IMR-90 (cell line): ENCODE measurements around the gene TTLL11. TPM values are rescaled to one million over a fixed set of nuclear protein-coding genes. Genes with fewer than 3 reads are reported as not detected.

Source experiments
- ATAC-seq: fragments of 200-7000 bp; cut with Tn5 transposase; 2 replicates; pipeline ENCODE4 v1.9.1; 2020; ENCODE audit warnings: low read depth, mild to moderate bottlenecking, moderate library complexity
- BruUV-seq: library from RNA; stranded (reverse); fragments of 400-500 nt; replicated peaks from 2 replicates; lab custom pipeline; 2021; lab: Mats Ljungman, UMichigan
- CTCF ChIA-PET: fragments of 300-600 bp; formaldehyde crosslinking; extraction: SDS; loops from one replicate; lab custom pipeline; 2021; ENCODE audit warnings: antibody characterized with exemption; lab: Yijun Ruan, JAX
- POLR2A ChIA-PET: fragments of 300-600 bp; sonication (Branson Sonifier 250); formaldehyde crosslinking; loops from one replicate; lab custom pipeline; 2022; ENCODE audit warnings: antibody characterized with exemption; ENCODE audit not compliant: unreplicated experiment; lab: Charles Lee
- DNase-seq: peaks from one replicate; pipeline ENCODE4 v3.0.0; 2013
- H2AFZ ChIP-seq: replicated peaks from 2 replicates; pipeline ENCODE3; 2013; ENCODE audit warnings: low read length, mild to moderate bottlenecking; ENCODE audit not compliant: poor library complexity
- H2AK5ac ChIP-seq: 2 replicates; pipeline ENCODE4 v1.6.1; 2013; ENCODE audit warnings: low read depth, low read length, inconsistent platforms
- H2AK9ac ChIP-seq: replicated peaks from 2 replicates; pipeline ENCODE3; 2013; ENCODE audit warnings: mild to moderate bottlenecking, low read depth, low read length, moderate library complexity; ENCODE audit not compliant: poor library complexity
- H2BK120ac ChIP-seq: 2 replicates; pipeline ENCODE4 v1.6.1; 2013; ENCODE audit warnings: low read depth, low read length, inconsistent platforms
- H2BK15ac ChIP-seq: 3 replicates; pipeline ENCODE4 v1.6.1; 2013; ENCODE audit warnings: low read depth, low read length, inconsistent platforms
- H2BK20ac ChIP-seq: 2 replicates; pipeline ENCODE4 v1.6.1; 2013; ENCODE audit warnings: low read depth, mild to moderate bottlenecking, inconsistent platforms, low read length, moderate library complexity
- H2BK5ac ChIP-seq: 2 replicates; pipeline ENCODE4 v1.6.1; 2013; ENCODE audit warnings: mild to moderate bottlenecking, low read depth, low read length, inconsistent platforms; ENCODE audit not compliant: poor library complexity, severe bottlenecking
- H3K14ac ChIP-seq: replicated peaks from 2 replicates; pipeline ENCODE4 v1.6.1; 2013; ENCODE audit warnings: low read depth, low read length, inconsistent platforms
- H3K18ac ChIP-seq: 2 replicates; pipeline ENCODE4 v1.6.1; 2013; ENCODE audit warnings: low read depth, low read length, control low read depth
- H3K23ac ChIP-seq: 2 replicates; pipeline ENCODE4 v1.6.1; 2013; ENCODE audit warnings: low read depth, low read length, inconsistent platforms
- H3K27ac ChIP-seq: 2 replicates; pipeline ENCODE4 v1.5.1; 2013; ENCODE audit warnings: mild to moderate bottlenecking, control low read depth, low read length; ENCODE audit not compliant: insufficient read depth
- H3K27me3 ChIP-seq: 2 replicates; pipeline ENCODE4 v1.6.1; 2013; ENCODE audit warnings: low read length; ENCODE audit not compliant: control insufficient read depth, insufficient read depth
- H3K36me3 ChIP-seq: 2 replicates; pipeline ENCODE4 v1.6.1; 2013; ENCODE audit warnings: low read length, mixed read lengths; ENCODE audit not compliant: control insufficient read depth, insufficient read depth
- H3K4ac ChIP-seq: 2 replicates; pipeline ENCODE4 v1.6.1; 2013; ENCODE audit warnings: low read depth, low read length, inconsistent platforms
- H3K4me1 ChIP-seq: 2 replicates; pipeline ENCODE4 v1.6.1; 2013; ENCODE audit warnings: low read length, mixed read lengths; ENCODE audit not compliant: control insufficient read depth, insufficient read depth
- H3K4me2 ChIP-seq: 2 replicates; pipeline ENCODE4 v1.6.1; 2013; ENCODE audit warnings: low read depth, mild to moderate bottlenecking, control low read depth, low read length, moderate library complexity
- H3K4me3 ChIP-seq: 2 replicates; pipeline ENCODE4 v1.5.1; 2013; ENCODE audit warnings: low read depth, mild to moderate bottlenecking, control low read depth, low read length, moderate library complexity; ENCODE audit not compliant: insufficient read depth
- H3K56ac ChIP-seq: 2 replicates; pipeline ENCODE4 v1.6.1; 2013; ENCODE audit warnings: low read length, inconsistent platforms; ENCODE audit not compliant: insufficient read depth; ENCODE audit errors: extremely low read depth
- H3K79me1 ChIP-seq, 2 experiments: 2 replicates each; pipeline ENCODE4 v1.6.1; 2013; ENCODE audit warnings: low read length in 2 of 2, inconsistent platforms in 1 of 2, low read depth in 1 of 2
- H3K9ac ChIP-seq: 2 replicates; pipeline ENCODE4 v1.6.1; 2013; ENCODE audit warnings: low read depth, low read length, control low read depth
- H3K9me1 ChIP-seq: 2 replicates; pipeline ENCODE4 v1.6.1; 2013; ENCODE audit warnings: low read length, inconsistent platforms; ENCODE audit not compliant: insufficient read depth
- H3K9me3 ChIP-seq: 2 replicates; pipeline ENCODE4 v1.6.1; 2013; ENCODE audit warnings: low read length; ENCODE audit not compliant: control insufficient read depth, insufficient read depth
- H4K20me1 ChIP-seq: 2 replicates; pipeline ENCODE4 v1.6.1; 2013; ENCODE audit warnings: low read length, inconsistent platforms; ENCODE audit not compliant: insufficient read depth
- H4K5ac ChIP-seq: 2 replicates; pipeline ENCODE4 v1.6.1; 2013; ENCODE audit warnings: mild to moderate bottlenecking, low read depth, low read length, control low read depth
- H4K8ac ChIP-seq, 2 experiments: 2 replicates each; pipeline ENCODE4 v1.6.1; 2013; ENCODE audit warnings: low read depth in 2 of 2, low read length in 2 of 2, control low read depth in 1 of 2, inconsistent platforms in 1 of 2
- H4K91ac ChIP-seq: 2 replicates; pipeline ENCODE4 v1.6.1; 2013; ENCODE audit warnings: low read depth, low read length, inconsistent platforms; ENCODE audit not compliant: insufficient read depth
- CEBPB ChIP-seq: IDR thresholded peaks from 2 replicates; pipeline ENCODE4 v1.6.1; 2012; ENCODE audit warnings: low read depth, low read length, improper control_type of control experiment
- CHD1 ChIP-seq: IDR thresholded peaks from 2 replicates; pipeline ENCODE4 v1.6.1; 2012; ENCODE audit warnings: low read depth, low read length, improper control_type of control experiment
- FOS ChIP-seq: fragments of 150-350 bp; IDR thresholded peaks from 2 replicates; pipeline ENCODE4 v1.6.1; 2016; ENCODE audit warnings: low read depth, low read length
- NFE2L2 ChIP-seq: fragments of 150-350 bp; IDR thresholded peaks from 2 replicates; pipeline ENCODE4 v1.6.1; 2016; ENCODE audit warnings: low read depth, mild to moderate bottlenecking, low read length
- POLR2A ChIP-seq: IDR thresholded peaks from 2 replicates; pipeline ENCODE4 v1.6.1; 2012; ENCODE audit warnings: mild to moderate bottlenecking, low read depth, low read length
- RAD21 ChIP-seq: IDR thresholded peaks from 2 replicates; pipeline ENCODE4 v1.6.1; 2012; ENCODE audit warnings: low read length, improper control_type of control experiment
- WGBS, 2 experiments: methylation state at CpG; one replicate each; pipeline versions ENCODE4 v1.1.5 to v1.1.7; 2013; ENCODE audit warnings: missing lambda C conversion rate in 2 of 2; ENCODE audit not compliant: insufficient read length in 1 of 2; ENCODE audit errors: extremely low coverage in 2 of 2; 5-methylcytosine and 5-hydroxymethylcytosine counted together
- dilution Hi-C: fragments of 300-500 bp; cut with HindIII; formaldehyde crosslinking; loops from one replicate; pipeline ENCODE4 v1.14.3; 2018; ENCODE audit warnings: low sequenced_read_pairs; ENCODE audit not compliant: unreplicated experiment
- in situ Hi-C: fragments of 300-500 bp; cut with MboI; formaldehyde crosslinking; loops from 3 replicates; pipeline ENCODE4 v1.14.3; 2019; ENCODE audit warnings: low sequenced_read_pairs, inconsistent platforms, mixed read lengths
- intact Hi-C: fragments of 100-400 bp; cut with micrococcal nuclease; formaldehyde crosslinking; loops from 2 replicates; pipeline ENCODE4 v1.10.0; 2022
- polyA plus RNA-seq, 3 experiments: library from polyadenylated mRNA; depleted of rRNA; stranded (reverse); fragments of >200 nt; gene quantifications; 2 replicates each; pipeline ENCODE4 v1.2.3, GENCODE V29; 2012; ENCODE audit warnings: low replicate concordance in 1 of 3
- total RNA-seq: library from RNA; depleted of rRNA; stranded (reverse); fragments of >200 nt; gene quantifications from 2 replicates; pipeline ENCODE4 v1.2.3, GENCODE V29; 2012
- TF ChIP-seq, protein P1 (sequence below): fragments of 150-350 bp; IDR thresholded peaks from 2 replicates; pipeline ENCODE4 v1.6.1; 2016; ENCODE audit warnings: low read depth, mild to moderate bottlenecking, low read length, moderate library complexity, borderline replicate concordance
- TF ChIP-seq, protein P2 (sequence below): fragments of 150-350 bp; IDR thresholded peaks from 2 replicates; pipeline ENCODE4 v1.6.1; 2017; ENCODE audit warnings: mild to moderate bottlenecking, antibody characterized with exemption, low read length, low read depth

The TTLL11 gene
- total and polyA plus RNA-seq, 2 of the 4 experiments (the other 2 are of a cell fraction), result 2.0 to 4.6 TPM

DNA sequence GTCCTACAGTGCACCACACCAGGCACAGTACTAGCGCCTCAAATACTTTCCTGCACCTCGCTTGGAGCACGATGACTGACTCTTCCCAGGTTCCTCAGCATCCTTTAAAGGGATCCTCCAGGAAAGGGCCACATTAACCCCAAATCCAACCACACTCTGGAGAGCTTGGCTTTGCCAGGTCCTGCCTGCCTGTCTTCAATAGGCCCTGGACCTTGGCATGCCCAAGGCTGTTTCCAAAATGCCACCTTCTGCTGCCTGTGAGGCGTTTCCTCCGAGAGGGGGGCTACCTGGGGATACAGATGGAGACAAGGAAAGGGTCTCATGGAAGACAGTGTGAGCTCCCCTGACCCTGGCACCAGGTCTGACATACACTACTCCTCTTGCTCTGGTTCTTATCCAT lies 271.8 kb downstream of the TTLL11 start:
- Histone ChIP-seq H3K79me1 (no peaks in the 10 kb centered on the region), H3K27ac (no peak overlapping the region), H3K23ac (no peak overlapping the region), H4K91ac (no peak overlapping the region), H3K14ac (no peak overlapping the region), H4K20me1 (no peaks in the 10 kb centered on the region), H3K56ac (no peak overlapping the region), H3K27me3 (peaks cover 4% of the 10 kb centered on the region; the same call in 1 of the 2 replicates), H2AK5ac (no peak overlapping the region), H2AFZ (no peak overlapping the region), H3K36me3 (no peaks in the 10 kb centered on the region), H2BK120ac (no peak overlapping the region), H3K9me3 (no peaks in the 10 kb centered on the region), H3K4me1 (peaks cover 11% of the 10 kb centered on the region), H3K4me3 (no peak overlapping the region), H3K4ac (no peak overlapping the region), H3K4me2 (no peak overlapping the region), H2BK20ac (no peak overlapping the region), H4K5ac (no peak overlapping the region), H2BK15ac (no peak overlapping the region), H3K9ac (no peak overlapping the region), H2AK9ac (no peak overlapping the region), H2BK5ac (no peak overlapping the region), H4K8ac (no peak overlapping the region), H3K18ac (no peak overlapping the region), H3K9me1 (no peaks in the 10 kb centered on the region; the same call in 1 of the 2 replicates)
- ChIA-PET CTCF (no interaction called here), POLR2A (no interaction called here)
- dilution Hi-C loops, result no loop called here
- intact Hi-C loops, result no loop called here
- TF ChIP-seq, protein P1, sequence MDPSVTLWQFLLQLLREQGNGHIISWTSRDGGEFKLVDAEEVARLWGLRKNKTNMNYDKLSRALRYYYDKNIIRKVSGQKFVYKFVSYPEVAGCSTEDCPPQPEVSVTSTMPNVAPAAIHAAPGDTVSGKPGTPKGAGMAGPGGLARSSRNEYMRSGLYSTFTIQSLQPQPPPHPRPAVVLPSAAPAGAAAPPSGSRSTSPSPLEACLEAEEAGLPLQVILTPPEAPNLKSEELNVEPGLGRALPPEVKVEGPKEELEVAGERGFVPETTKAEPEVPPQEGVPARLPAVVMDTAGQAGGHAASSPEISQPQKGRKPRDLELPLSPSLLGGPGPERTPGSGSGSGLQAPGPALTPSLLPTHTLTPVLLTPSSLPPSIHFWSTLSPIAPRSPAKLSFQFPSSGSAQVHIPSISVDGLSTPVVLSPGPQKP, result no peak
- TF ChIP-seq CHD1 (no peak), FOS (no peak), NFE2L2 (no peak), POLR2A (no peak), CEBPB (no peak), RAD21 (no peak)
- TF ChIP-seq, protein P2, sequence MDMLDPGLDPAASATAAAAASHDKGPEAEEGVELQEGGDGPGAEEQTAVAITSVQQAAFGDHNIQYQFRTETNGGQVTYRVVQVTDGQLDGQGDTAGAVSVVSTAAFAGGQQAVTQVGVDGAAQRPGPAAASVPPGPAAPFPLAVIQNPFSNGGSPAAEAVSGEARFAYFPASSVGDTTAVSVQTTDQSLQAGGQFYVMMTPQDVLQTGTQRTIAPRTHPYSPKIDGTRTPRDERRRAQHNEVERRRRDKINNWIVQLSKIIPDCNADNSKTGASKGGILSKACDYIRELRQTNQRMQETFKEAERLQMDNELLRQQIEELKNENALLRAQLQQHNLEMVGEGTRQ, result no peak
- DNase-seq (no peak), ATAC-seq (no peak)
- no TSS peak for BruUV-seq
- in situ Hi-C loops, result no loop called here
- no CpG with 5 or more reads among the region's 5 CpGs for WGBS, 2 experiments
